H7 (cell line): ENCODE data around the gene EIF5AL1. TPM values are rescaled to one million over a fixed set of nuclear protein-coding genes. Genes with fewer than 3 reads are reported as not detected.
"Not testable (repeated sequence)": the region's sequence is repeated elsewhere in the genome, so short reads cannot be mapped to it uniquely, and the experiment has no call there.

Experiments
- DNase-seq: peaks from one replicate; pipeline ENCODE4 v3.0.0; 2012
- H3K27me3 ChIP-seq: 2 replicates; pipeline ENCODE4 v1.6.0; 2011; ENCODE audit warnings: mild to moderate bottlenecking, low read length; ENCODE audit not compliant: control insufficient read depth, insufficient read depth
- H3K36me3 ChIP-seq: replicated peaks from 2 replicates; pipeline ENCODE4 v1.5.1; 2011; ENCODE audit warnings: low read length; ENCODE audit not compliant: control insufficient read depth, insufficient read depth
- H3K4me3 ChIP-seq: 2 replicates; pipeline ENCODE4 v1.5.1; 2011; ENCODE audit warnings: low read depth, mild to moderate bottlenecking, control low read depth, low read length, moderate library complexity; ENCODE audit not compliant: insufficient read depth
- total RNA-seq: library from RNA; depleted of rRNA; stranded (reverse); fragments of >200 nt; shearing (Covaris generic); gene quantifications from 2 replicates; pipeline ENCODE4 v1.2.3, GENCODE V29; 2014

EIF5AL1 gene
- total RNA-seq, 1 experiment from 2014 or later: 0.73 TPM

DNA sequence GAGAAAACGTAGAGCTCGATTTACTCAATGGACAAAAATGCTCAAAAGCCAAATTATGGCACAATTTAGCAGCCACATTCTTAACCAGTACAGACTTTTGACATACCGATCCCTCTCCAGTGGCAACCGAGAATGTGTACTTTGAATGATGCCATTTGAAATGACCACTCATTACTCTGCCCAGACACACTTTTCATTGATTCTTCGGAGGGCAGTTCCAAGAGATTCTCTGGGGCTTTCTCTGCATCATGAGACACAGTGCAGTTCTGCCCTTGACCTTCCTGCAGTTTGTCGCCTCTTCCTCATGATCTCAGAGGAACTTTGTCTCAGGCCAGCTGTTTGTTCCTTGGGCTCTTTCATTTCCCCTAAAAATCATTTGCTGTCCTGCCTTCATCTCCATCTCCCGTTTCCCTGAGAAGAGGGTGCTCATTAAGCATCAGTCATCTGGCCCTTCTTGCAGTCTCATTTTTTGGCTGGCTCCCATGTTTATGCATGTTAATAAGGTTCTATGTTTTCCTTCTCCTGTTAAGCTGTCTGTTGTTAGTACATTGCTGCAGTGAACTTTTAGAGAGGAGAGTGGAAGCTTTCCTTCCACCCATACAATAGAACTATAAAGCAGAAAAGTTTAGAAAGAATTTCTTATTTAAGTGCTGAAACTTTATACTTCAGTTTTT is 4.3 kb downstream of the EIF5AL1 start:
- peak; percentile 0 for DNase-seq
- H3K27me3 ChIP-seq, H3K4me3 ChIP-seq, H3K36me3 ChIP-seq: not testable (repeated sequence)

DNA sequence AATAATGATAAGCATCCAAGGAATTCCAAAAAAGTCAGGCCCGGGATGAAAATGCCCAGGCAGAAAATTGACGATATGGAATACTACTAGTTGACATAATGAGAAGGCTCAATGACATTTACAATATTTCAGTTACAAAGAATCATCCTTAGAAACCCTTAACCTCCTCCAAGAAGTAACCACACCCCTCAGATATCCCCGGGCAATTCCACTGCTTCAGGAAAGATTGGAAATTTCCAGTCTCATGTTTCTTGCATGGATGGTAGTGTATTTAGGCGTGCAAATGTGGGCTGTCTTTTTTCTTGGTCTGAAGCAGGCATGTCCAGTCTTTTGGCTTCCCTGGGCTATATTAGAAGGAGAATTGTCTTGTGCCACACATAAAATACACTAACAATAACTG is 5.2 kb downstream of the EIF5AL1 start:
- H3K36me3 ChIP-seq, H3K27me3 ChIP-seq, DNase-seq, H3K4me3 ChIP-seq: not testable (repeated sequence)

DNA sequence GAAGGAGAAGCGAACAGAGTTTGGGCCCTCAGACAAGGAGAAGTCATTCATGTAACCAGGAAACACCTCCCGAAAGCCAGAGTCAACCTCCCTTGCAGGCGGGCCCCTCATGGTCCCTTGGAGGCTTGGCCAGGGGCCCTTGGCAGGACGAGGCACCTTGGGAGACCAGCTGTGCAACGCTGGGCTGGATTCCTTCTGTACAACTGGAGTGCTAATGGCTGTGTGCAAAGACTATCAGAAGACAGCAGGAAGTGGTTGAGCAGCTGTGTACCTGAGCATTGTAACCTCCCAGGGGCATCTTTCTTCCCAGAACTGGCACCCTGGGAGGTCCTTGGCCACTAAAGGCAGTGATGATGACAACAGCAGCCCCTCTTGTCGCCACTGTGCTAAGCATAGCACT is 9.4 kb downstream of the EIF5AL1 start:
- H3K36me3 ChIP-seq, DNase-seq, H3K4me3 ChIP-seq, H3K27me3 ChIP-seq: not testable (repeated sequence)

DNA sequence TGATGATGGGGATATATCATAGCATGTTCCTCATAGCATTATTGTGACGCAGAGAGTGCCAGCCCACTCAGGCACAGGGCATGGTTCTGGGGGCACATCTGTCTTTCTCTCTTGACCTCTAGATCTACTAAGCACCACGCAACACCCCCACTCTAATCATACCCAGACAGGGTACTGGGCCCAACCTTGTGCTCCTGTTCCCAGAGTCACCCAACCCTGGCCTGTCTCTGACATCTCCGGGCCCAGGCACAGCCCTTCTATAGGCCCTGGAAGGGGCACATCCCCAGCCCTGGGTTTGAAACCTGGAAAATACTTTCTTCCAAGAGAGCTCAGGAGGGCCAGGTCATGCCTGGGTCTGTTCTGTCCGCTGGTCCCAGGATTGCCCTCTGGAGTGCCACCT is 10.1 kb downstream of the EIF5AL1 start:
- H3K36me3 ChIP-seq, H3K27me3 ChIP-seq, DNase-seq, H3K4me3 ChIP-seq: not testable (repeated sequence)

DNA sequence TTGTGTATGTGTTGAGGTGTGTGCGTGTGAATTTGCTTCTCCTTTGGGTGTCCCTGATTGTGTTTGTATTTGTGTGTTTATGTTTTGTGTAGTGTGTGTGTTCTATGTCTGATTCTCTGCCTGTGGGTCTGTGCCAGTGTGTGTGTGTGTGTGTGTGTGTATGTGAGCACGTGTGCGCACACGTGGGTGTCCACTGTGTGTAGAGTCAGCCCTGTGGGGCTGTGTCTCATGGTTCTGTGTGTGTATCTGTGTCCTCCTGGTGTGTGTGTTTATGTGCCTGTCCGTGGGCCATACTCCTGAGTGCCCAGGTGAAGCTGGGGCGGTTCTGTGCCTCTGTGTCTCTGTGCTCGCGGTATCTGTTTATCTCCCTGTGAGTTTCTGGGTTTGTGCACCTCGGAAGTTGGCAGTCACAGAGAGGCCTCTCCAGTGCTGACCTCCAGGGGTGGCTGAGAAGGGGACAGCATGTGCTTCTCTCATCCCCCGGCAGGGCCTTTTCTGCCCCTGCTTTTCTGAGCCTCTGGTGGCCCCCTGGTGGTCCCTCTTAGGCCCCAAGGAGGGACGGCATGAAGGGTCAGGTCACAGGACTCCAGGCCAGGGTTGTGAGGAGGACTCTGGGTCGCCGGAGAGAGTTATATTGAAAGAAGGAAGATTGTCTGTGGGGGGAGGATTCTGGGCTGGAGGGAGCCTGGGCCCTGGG is 11.0 kb downstream of the EIF5AL1 start:
- DNase-seq, H3K4me3 ChIP-seq, H3K36me3 ChIP-seq, H3K27me3 ChIP-seq: not testable (repeated sequence)

DNA sequence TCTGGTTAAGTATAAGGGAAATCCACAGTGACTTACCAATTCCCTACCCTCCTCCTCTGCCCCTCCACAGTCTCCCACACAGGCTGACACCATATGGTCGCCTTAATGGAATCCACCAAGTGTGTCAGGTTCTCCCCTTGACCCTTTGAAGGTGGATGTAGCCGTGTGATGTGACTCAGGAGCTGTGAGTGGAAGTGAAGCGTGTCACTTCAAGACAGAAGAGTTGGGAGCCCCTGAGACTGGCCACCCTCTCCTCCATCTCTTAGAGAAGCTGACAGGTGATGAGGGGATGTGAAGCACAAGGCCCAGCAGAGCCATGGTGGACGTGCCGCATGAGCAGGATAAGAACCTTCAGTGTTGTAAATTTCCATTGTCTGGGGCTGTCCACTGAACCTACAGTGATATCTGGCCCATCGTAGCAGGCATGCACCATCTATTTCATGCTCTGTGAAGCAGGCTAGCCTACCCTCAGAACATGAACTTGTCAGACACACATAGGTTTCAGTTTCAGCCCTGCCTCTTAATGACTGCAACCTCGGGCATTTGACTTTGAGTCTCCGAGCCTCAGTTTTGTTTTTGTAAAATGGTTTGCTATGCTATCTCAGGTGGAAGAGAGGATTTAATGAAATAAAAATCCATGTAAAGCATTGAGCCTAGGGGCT is 12.8 kb downstream of the EIF5AL1 start:
- H3K36me3 ChIP-seq, H3K27me3 ChIP-seq, H3K4me3 ChIP-seq, DNase-seq: not testable (repeated sequence)

DNA sequence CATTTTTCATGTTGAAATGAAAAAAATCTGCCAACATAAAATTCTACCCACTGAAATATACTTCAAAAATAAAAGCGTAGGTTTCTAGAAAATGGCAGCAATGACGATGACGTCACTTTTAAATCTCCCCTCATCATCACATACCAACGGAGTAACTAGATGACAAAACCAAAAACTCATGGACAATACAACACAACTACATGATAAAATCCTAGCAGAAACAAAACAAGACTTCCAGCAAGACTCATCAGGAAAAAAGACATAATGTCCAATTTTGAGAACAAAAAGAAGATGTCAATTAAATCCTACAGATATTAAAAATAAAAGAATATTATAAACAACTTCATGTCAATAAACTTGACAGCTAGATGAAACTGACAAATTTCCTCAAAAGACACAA is 15.9 kb downstream of the EIF5AL1 start:
- H3K36me3 ChIP-seq, DNase-seq, H3K4me3 ChIP-seq, H3K27me3 ChIP-seq: not testable (repeated sequence)

DNA sequence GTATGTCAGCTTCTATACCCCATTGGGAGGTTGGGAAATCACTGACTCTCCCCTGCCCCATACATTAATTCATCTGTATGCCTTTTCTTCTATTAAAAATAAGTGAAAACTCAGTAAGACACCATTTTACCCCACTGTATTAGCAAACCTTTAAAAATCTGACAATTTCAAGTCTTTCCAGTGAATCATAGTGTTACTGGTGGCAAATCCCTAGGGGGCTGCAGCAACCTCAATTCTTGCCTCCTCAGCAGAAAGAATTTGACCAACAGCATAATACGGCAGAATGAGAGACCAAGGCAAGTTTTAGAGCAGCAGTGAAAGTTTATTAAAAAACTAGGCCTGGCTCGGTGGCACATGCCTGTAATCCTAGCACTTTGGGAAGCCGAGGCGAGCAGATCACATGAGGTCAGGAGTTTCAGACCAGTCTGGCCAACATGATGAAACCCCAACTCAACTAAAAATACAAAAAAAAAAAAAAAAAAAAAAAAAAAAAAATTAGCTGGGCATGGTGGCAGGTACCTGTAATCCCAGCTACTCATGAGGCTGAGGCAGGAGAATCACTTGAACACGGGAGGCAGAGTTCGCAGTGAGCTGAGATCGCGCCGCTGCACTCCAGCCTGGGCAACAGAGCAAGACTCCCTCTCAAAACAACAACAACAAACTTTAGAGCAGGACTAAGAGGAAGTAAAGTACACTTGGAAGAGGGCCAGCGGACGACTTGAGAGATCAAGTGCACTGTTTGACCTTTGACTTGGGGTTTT is 21.0 kb downstream of the EIF5AL1 start:
- DNase-seq, H3K36me3 ChIP-seq, H3K27me3 ChIP-seq: not testable (repeated sequence)

DNA sequence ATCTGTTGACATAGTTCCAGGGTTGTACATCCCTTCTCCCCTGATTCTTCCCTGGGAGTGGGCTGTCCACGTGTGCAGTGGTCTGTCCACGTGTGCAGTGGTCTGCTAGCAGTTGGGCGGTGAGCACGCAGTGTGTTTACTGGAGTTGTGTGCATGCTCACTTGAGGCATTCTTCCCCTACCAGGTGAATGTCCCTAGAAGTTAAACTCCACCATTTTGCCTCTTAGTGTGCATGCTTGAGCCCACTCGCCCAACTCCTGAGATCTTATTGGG is 21.5 kb downstream of the EIF5AL1 start:
- H3K36me3 ChIP-seq, H3K4me3 ChIP-seq, DNase-seq, H3K27me3 ChIP-seq: not testable (repeated sequence)

More for the DNA sequence above, 21.0 kb downstream of the EIF5AL1 start:
- not testable (repeated sequence) for H3K4me3 ChIP-seq

DNA sequence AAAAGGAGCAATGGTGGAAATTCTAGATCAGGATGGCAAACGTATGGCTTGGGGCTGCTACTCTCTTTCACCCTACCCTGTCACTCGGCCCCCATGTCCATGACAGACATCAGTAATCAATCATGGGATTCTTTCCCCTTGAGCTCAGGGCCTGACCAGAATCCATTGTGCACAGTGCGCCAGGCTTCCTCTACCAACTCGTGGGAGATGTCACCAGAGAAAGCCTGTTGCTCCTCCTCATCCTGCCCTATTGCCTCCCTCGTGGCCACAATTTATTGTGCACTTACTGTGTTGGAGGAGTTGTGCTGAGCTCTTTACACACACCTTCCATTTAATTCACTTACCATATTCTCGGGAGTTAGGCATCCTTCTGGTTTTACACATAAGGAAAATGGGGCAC is 26.0 kb downstream of the EIF5AL1 start:
- not testable (repeated sequence) for DNase-seq, H3K4me3 ChIP-seq, H3K27me3 ChIP-seq, H3K36me3 ChIP-seq

DNA sequence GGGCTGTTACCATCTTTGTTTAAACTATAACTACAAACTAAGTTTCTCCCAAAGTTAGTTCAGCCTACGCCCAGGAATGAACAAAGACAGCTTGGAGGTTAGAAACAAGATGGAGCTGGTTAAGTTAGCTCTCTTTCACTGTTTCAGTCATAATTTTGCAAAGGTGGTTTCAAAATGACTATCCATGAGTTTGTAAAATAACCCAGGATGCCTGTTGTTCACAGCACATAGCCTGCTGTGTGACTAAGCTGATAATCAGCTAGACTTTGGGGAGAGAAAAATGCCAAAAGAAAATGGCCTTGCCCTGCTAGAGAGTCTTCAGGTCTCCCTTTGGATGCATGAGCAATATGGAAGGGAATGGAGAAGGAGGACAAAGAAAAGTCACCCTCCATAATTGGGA is 28.6 kb downstream of the EIF5AL1 start:
- not testable (repeated sequence) for DNase-seq, H3K4me3 ChIP-seq

DNA sequence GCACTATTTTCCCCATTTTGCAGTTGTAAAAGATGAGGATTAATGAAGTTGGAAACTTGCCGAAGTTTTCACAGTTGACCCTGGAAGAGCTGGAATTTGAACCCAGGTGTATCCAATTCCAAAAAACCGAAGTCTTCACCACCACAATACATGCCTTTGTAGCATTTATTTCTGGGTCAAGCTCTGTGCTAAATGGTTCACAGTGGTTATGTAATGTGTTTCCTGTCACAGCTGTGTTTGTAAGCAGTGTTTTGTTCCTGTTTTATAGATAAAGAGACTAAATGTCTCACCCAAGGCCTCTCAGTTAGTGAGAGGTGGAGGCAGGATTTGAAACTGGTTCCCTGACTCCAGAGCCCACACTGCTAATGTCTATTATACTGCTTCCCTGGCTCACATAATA is 30.3 kb downstream of the EIF5AL1 start:
- no peak for DNase-seq
- H3K36me3 ChIP-seq: no peaks in the 10 kb centered on the region
- H3K4me3 ChIP-seq: no peak overlapping the region
- no peaks in the 10 kb centered on the region for H3K27me3 ChIP-seq

More for the DNA sequence above, 28.6 kb downstream of the EIF5AL1 start:
- H3K36me3 ChIP-seq, H3K27me3 ChIP-seq: not testable (repeated sequence)

DNA sequence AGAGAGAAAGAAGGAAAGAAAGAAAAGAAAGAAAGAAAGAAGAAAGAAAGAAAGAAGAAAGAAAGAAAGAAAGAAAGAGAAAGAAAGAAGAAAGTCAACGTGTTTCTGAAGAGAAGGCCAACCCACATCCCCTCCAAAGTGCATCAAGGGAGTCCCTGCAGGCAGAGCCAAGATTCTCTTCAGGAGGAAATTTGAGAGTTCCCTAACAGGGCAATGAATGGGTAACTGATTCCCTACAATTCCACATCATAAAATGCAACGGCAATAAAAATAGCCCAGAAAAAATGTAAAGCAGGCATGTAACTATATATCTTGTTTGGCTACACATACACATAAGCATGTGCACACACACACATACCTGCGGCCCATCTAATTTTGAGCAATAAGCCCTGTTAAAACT is 32.1 kb downstream of the EIF5AL1 start:
- not testable (repeated sequence) for H3K27me3 ChIP-seq, H3K36me3 ChIP-seq, H3K4me3 ChIP-seq, DNase-seq

DNA sequence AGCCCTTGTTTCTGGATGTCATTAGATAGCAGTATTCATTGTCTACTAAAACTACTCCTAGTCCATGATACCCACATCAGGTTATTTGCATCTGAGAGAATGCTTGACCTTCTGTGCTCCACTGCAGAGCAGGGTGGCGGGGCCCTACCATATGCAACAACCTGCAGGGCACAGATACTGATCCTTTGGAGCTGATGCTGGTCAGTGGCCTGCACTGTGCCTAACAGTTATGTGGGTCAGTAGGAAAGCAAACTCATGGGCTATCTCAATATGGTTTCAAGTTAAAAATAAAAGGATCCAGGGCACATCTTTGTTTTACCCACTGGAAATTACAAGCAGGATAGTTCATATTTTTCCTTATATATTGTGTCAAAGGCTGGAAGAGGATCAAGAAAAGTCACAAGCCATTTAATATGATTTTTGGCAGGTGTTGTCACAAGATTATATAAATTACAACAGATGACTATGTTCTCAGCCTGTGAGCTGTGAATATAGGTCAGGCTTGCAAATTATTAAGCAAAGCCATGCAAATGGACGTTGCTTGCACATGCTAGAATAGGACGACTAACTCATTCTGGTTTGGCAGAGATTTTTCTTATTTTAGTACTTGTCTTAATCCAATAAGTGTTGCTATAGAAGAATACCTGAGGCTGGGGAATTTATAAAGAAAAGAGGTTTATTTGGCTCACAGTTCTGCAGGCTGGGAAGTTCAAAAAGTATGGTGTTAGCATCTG is 32.8 kb downstream of the EIF5AL1 start:
- H3K27me3 ChIP-seq, DNase-seq, H3K36me3 ChIP-seq, H3K4me3 ChIP-seq: not testable (repeated sequence)
